HEK293 (cell line): ENCODE measurements around the gene GOLGA3.

ENCODE experiments used
- CTCF ChIA-PET: fragments of 350-600 bp; formaldehyde crosslinking; extraction: SDS; loops from one replicate; lab custom pipeline; 2021; ENCODE audit warnings: antibody characterized with exemption; lab: Yijun Ruan, JAX
- POLR2A ChIA-PET: fragments of 300-600 bp; formaldehyde crosslinking; extraction: SDS; loops from one replicate; lab custom pipeline; 2020; ENCODE audit warnings: antibody characterized with exemption, inconsistent platforms; lab: Yijun Ruan, JAX
- H3K27ac ChIP-seq: fragments of 200-500 bp; sonication (Bioruptor generic); 2 replicates; pipeline ENCODE4 v1.5.1; 2014; ENCODE audit warnings: low read depth, low read length, control low read depth, inconsistent platforms; ENCODE audit errors: extremely low read depth
- H3K36me3 ChIP-seq, 2 experiments: fragments of 200-500 bp in 1 of 2; sonication (Bioruptor generic) in 1 of 2; 1 replicate in 1 of 2; 2 replicates in 1 of 2; pipeline ENCODE4 v1.5.1; 2014 to 2017; ENCODE audit warnings: inconsistent platforms in 2 of 2, low read length in 2 of 2; ENCODE audit not compliant: control insufficient read depth in 2 of 2, insufficient read depth in 1 of 2
- H3K4me1 ChIP-seq: fragments of 200-500 bp; sonication (Bioruptor generic); 2 replicates; pipeline ENCODE4 v1.5.1; 2014; ENCODE audit warnings: mild to moderate bottlenecking, low read length, inconsistent platforms; ENCODE audit not compliant: control insufficient read depth, insufficient read depth
- H3K4me3 ChIP-seq: 2 replicates; pipeline ENCODE4 v1.5.1; 2011; ENCODE audit warnings: low read depth, mild to moderate bottlenecking, control low read depth, low read length, moderate library complexity
- H3K9me3 ChIP-seq: fragments of 200-500 bp; sonication (Bioruptor generic); 2 replicates; pipeline ENCODE4 v1.5.1; 2014; ENCODE audit warnings: low read depth, low read length, inconsistent platforms; ENCODE audit not compliant: control insufficient read depth, insufficient read depth
- CTCF ChIP-seq: fragments of 450-650 bp; formaldehyde crosslinking; IDR thresholded peaks from 2 replicates; pipeline ENCODE4 v1.5.1; 2016; ENCODE audit warnings: missing biosample characterization, missing genetic modification characterization
- INSM2 ChIP-seq: fragments of 450-650 bp; formaldehyde crosslinking; IDR thresholded peaks from 2 replicates; pipeline ENCODE4 v1.5.1; 2016; ENCODE audit warnings: missing biosample characterization, missing genetic modification characterization
- KLF8 ChIP-seq: fragments of 450-650 bp; formaldehyde crosslinking; IDR thresholded peaks from 2 replicates; pipeline ENCODE4 v1.5.1; 2016; ENCODE audit warnings: missing biosample characterization, missing genetic modification characterization
- SCRT1 ChIP-seq: fragments of 450-650 bp; formaldehyde crosslinking; IDR thresholded peaks from 2 replicates; pipeline ENCODE4 v1.5.1; 2016; ENCODE audit warnings: missing biosample characterization, missing genetic modification characterization, borderline replicate concordance
- SCRT2 ChIP-seq: fragments of 450-650 bp; formaldehyde crosslinking; IDR thresholded peaks from 2 replicates; pipeline ENCODE4 v1.5.1; 2016; ENCODE audit warnings: missing biosample characterization, missing genetic modification characterization
- SP7 ChIP-seq: fragments of 450-650 bp; formaldehyde crosslinking; IDR thresholded peaks from 2 replicates; pipeline ENCODE4 v1.5.1; 2016; ENCODE audit warnings: missing biosample characterization, missing genetic modification characterization
- ZNF133 ChIP-seq: fragments of 450-650 bp; formaldehyde crosslinking; IDR thresholded peaks from 2 replicates; pipeline ENCODE4 v1.5.1; 2016; ENCODE audit warnings: missing biosample characterization, missing genetic modification characterization
- ZNF148 ChIP-seq: fragments of 450-650 bp; formaldehyde crosslinking; IDR thresholded peaks from 2 replicates; pipeline ENCODE4 v1.5.0; 2017; ENCODE audit warnings: missing biosample characterization, missing genetic modification characterization, borderline replicate concordance
- ZNF155 ChIP-seq: fragments of 450-650 bp; formaldehyde crosslinking; IDR thresholded peaks from 2 replicates; pipeline ENCODE4 v1.5.1; 2016; ENCODE audit warnings: missing biosample characterization, missing genetic modification characterization
- ZNF221 ChIP-seq: fragments of 450-650 bp; formaldehyde crosslinking; IDR thresholded peaks from 2 replicates; pipeline ENCODE4 v1.5.1; 2017; ENCODE audit warnings: missing biosample characterization, missing genetic modification characterization, borderline replicate concordance
- ZNF248 ChIP-seq: fragments of 450-650 bp; formaldehyde crosslinking; IDR thresholded peaks from 2 replicates; pipeline ENCODE4 v1.5.1; 2017; ENCODE audit warnings: missing biosample characterization, missing genetic modification characterization
- ZNF335 ChIP-seq: fragments of 450-650 bp; formaldehyde crosslinking; conservative IDR thresholded peaks from 2 replicates; pipeline ENCODE4 v1.5.1; 2016; ENCODE audit warnings: missing biosample characterization, missing genetic modification characterization
- ZNF354C ChIP-seq: fragments of 450-650 bp; formaldehyde crosslinking; IDR thresholded peaks from 2 replicates; pipeline ENCODE4 v1.5.1; 2016; ENCODE audit warnings: missing biosample characterization, missing genetic modification characterization, low read depth, borderline replicate concordance
- ZNF530 ChIP-seq: fragments of 450-650 bp; formaldehyde crosslinking; IDR thresholded peaks from 2 replicates; pipeline ENCODE4 v1.5.1; 2016; ENCODE audit warnings: low read depth, missing biosample characterization, missing genetic modification characterization
- ZNF629 ChIP-seq: fragments of 450-650 bp; formaldehyde crosslinking; IDR thresholded peaks from 2 replicates; pipeline ENCODE4 v1.5.1; 2017; ENCODE audit warnings: missing biosample characterization, missing genetic modification characterization
- ZNF664 ChIP-seq: fragments of 450-650 bp; formaldehyde crosslinking; IDR thresholded peaks from 2 replicates; pipeline ENCODE4 v1.5.1; 2016; ENCODE audit warnings: missing biosample characterization, missing genetic modification characterization
- ZNF707 ChIP-seq: fragments of 450-650 bp; formaldehyde crosslinking; IDR thresholded peaks from 2 replicates; pipeline ENCODE4 v1.5.1; 2016; ENCODE audit warnings: missing biosample characterization, missing genetic modification characterization
- ZNF76 ChIP-seq: fragments of 450-650 bp; formaldehyde crosslinking; IDR thresholded peaks from 2 replicates; pipeline ENCODE4; 2016; ENCODE audit warnings: low read depth, missing biosample characterization, missing genetic modification characterization, borderline replicate concordance
- TF ChIP-seq, protein P1 (sequence below): fragments of 450-650 bp; formaldehyde crosslinking; IDR thresholded peaks from 2 replicates; pipeline ENCODE4 v1.5.1; 2017; ENCODE audit warnings: missing biosample characterization, mild to moderate bottlenecking, missing genetic modification characterization, moderate library complexity
- TF ChIP-seq, protein P2 (sequence below): fragments of 450-650 bp; formaldehyde crosslinking; IDR thresholded peaks from 2 replicates; pipeline ENCODE4 v1.5.1; 2016; ENCODE audit warnings: missing biosample characterization, missing genetic modification characterization, borderline replicate concordance
- TF ChIP-seq, protein P3 (sequence below): fragments of 450-650 bp; formaldehyde crosslinking; IDR thresholded peaks from 2 replicates; pipeline ENCODE4 v1.5.1; 2017; ENCODE audit warnings: missing biosample characterization, missing genetic modification characterization
- TF ChIP-seq, protein P4 (sequence below): fragments of 450-650 bp; formaldehyde crosslinking; IDR thresholded peaks from 2 replicates; pipeline ENCODE4 v1.5.1; 2016; ENCODE audit warnings: missing biosample characterization, missing genetic modification characterization

The GOLGA3 gene

DNA sequence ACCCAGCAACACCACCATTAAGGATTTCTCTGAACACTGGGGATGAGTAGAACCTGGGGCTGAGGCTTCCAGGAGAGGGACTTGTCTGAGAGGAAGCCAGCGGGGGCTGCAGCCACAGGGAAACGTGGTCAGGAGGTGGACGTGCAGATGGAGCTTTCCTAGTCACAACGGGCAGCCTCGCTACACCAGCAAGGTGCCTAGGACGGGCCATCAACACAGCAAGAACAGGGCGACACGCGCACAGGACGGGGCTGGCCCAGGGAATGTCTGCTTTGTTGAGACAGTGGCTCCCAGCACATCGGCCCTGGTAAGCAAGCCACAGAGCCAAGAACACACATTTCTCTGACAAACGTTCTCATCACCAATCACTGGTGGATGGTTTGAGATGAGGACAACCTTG is 92.3 kb downstream of the GOLGA3 start (continued):
- TF ChIP-seq, protein P1, sequence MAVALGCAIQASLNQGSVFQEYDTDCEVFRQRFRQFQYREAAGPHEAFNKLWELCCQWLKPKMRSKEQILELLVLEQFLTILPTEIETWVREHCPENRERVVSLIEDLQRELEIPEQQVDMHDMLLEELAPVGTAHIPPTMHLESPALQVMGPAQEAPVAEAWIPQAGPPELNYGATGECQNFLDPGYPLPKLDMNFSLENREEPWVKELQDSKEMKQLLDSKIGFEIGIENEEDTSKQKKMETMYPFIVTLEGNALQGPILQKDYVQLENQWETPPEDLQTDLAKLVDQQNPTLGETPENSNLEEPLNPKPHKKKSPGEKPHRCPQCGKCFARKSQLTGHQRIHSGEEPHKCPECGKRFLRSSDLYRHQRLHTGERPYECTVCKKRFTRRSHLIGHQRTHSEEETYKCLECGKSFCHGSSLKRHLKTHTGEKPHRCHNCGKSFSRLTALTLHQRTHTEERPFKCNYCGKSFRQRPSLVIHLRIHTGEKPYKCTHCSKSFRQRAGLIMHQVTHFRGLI (tag by site-specific recombination), result no peak
- TF ChIP-seq ZNF530 (tag by site-specific recombination) (no peak), ZNF248 (no peak), ZNF76 (tag by site-specific recombination) (no peak), ZNF664 (no peak)
- TF ChIP-seq, protein P2, sequence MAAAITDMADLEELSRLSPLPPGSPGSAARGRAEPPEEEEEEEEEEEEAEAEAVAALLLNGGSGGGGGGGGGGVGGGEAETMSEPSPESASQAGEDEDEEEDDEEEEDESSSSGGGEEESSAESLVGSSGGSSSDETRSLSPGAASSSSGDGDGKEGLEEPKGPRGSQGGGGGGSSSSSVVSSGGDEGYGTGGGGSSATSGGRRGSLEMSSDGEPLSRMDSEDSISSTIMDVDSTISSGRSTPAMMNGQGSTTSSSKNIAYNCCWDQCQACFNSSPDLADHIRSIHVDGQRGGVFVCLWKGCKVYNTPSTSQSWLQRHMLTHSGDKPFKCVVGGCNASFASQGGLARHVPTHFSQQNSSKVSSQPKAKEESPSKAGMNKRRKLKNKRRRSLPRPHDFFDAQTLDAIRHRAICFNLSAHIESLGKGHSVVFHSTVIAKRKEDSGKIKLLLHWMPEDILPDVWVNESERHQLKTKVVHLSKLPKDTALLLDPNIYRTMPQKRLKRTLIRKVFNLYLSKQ (tag by site-specific recombination), result no peak

- H3K9me3 ChIP-seq, result no peaks in the 10 kb centered on the region
- H3K4me3 ChIP-seq, result no peak overlapping the region
- H3K36me3 ChIP-seq, result peaks cover 51 to 99% of the 10 kb centered on the region in 2 experiments
- no peaks in the 10 kb centered on the region for H3K4me1 ChIP-seq
- TF ChIP-seq, protein P3, sequence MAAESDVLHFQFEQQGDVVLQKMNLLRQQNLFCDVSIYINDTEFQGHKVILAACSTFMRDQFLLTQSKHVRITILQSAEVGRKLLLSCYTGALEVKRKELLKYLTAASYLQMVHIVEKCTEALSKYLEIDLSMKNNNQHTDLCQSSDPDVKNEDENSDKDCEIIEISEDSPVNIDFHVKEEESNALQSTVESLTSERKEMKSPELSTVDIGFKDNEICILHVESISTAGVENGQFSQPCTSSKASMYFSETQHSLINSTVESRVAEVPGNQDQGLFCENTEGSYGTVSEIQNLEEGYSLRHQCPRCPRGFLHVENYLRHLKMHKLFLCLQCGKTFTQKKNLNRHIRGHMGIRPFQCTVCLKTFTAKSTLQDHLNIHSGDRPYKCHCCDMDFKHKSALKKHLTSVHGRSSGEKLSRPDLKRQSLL (tag by site-specific recombination), result no peak
- TF ChIP-seq SCRT1 (tag by site-specific recombination), result peak; percentile 38; the same call in 1 of the 2 replicates
- TF ChIP-seq INSM2, result no peak
- TF ChIP-seq, protein P4, sequence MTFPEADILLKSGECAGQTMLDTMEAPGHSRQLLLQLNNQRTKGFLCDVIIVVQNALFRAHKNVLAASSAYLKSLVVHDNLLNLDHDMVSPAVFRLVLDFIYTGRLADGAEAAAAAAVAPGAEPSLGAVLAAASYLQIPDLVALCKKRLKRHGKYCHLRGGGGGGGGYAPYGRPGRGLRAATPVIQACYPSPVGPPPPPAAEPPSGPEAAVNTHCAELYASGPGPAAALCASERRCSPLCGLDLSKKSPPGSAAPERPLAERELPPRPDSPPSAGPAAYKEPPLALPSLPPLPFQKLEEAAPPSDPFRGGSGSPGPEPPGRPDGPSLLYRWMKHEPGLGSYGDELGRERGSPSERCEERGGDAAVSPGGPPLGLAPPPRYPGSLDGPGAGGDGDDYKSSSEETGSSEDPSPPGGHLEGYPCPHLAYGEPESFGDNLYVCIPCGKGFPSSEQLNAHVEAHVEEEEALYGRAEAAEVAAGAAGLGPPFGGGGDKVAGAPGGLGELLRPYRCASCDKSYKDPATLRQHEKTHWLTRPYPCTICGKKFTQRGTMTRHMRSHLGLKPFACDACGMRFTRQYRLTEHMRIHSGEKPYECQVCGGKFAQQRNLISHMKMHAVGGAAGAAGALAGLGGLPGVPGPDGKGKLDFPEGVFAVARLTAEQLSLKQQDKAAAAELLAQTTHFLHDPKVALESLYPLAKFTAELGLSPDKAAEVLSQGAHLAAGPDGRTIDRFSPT, result no peak
- peak; percentile 59 for TF ChIP-seq SCRT2
- ChIA-PET POLR2A (no interaction called here), CTCF (no interaction called here)
- no peak overlapping the region for H3K27ac ChIP-seq
These were observed 93.2 kb downstream of the GOLGA3 start for GRCh38 chr12:132735496-132735895.

- Histone ChIP-seq H3K9me3 (no peaks in the 10 kb centered on the region), H3K4me3 (no peak overlapping the region), H3K4me1 (no peaks in the 10 kb centered on the region), H3K36me3 (peaks cover 46 to 96% of the 10 kb centered on the region in 2 experiments), H3K27ac (no peak overlapping the region)
- ChIA-PET CTCF (no interaction called here), POLR2A (no interaction called here)
- TF ChIP-seq ZNF221 (tag by site-specific recombination) (no peak), ZNF133 (no peak), SP7 (tag by site-specific recombination) (no peak), ZNF155 (tag by site-specific recombination) (no peak), KLF8 (tag by site-specific recombination) (no peak), ZNF354C (no peak), ZNF148 (tag by site-specific recombination) (no peak), CTCF (no peak), ZNF335 (no peak), ZNF707 (tag by site-specific recombination) (no peak), ZNF629 (tag by site-specific recombination) (no peak)
These were observed 94.5 kb downstream of the GOLGA3 start for GRCh38 chr12:132734206-132734605.
